ENCODE results near the gene DARS1.

Gene DARS1

GRCh38 chr2:136023416-136023815 is 38.0 kb upstream of the DARS1 start:
- no peak overlapping the region for H3K4me3 ChIP-seq (ENCODE audit: low read depth, low read length)
- no peak for TF ChIP-seq CTCF (IDR thresholded peaks at IDR 0.05; ENCODE audit: low read depth, low read length, missing control alignments)
- in situ Hi-C loops (cut with HindIII; ENCODE audit: low sequenced_read_pairs): no loop called here
- DNase-seq (ENCODE audit: low read depth): no peak

GRCh38 chr2:136022396-136023146 is 37.1 kb upstream of the DARS1 start:
- in situ Hi-C loops (cut with HindIII; ENCODE audit: low sequenced_read_pairs): no loop called here
- no peak for TF ChIP-seq CTCF (IDR thresholded peaks at IDR 0.05; ENCODE audit: low read depth, low read length, missing control alignments)
- DNase-seq (ENCODE audit: low read depth): no peak
- no peak overlapping the region for H3K4me3 ChIP-seq (ENCODE audit: low read depth, low read length)

- DNase-seq (ENCODE audit: low read depth): no peak
- no peak overlapping the region for H3K4me3 ChIP-seq (ENCODE audit: low read depth, low read length)
- TF ChIP-seq CTCF (IDR thresholded peaks at IDR 0.05; ENCODE audit: low read depth, low read length, missing control alignments): no peak
- in situ Hi-C loops (cut with HindIII; ENCODE audit: low sequenced_read_pairs): no loop called here
Observed at GRCh38 chr2:136021976-136022375, 36.5 kb upstream of the DARS1 start.

GRCh38 chr2:136021406-136021805 is 36.0 kb upstream of the DARS1 start:
- TF ChIP-seq CTCF (IDR thresholded peaks at IDR 0.05; ENCODE audit: low read depth, low read length, missing control alignments): no peak
- DNase-seq (ENCODE audit: low read depth): no peak
- no peak overlapping the region for H3K4me3 ChIP-seq (ENCODE audit: low read depth, low read length)
- in situ Hi-C loops (cut with HindIII; ENCODE audit: low sequenced_read_pairs): no loop called here

- no peak for TF ChIP-seq CTCF (IDR thresholded peaks at IDR 0.05; ENCODE audit: low read depth, low read length, missing control alignments)
- DNase-seq (ENCODE audit: low read depth): no peak
- in situ Hi-C loops (cut with HindIII; ENCODE audit: low sequenced_read_pairs): no loop called here
- no peak overlapping the region for H3K4me3 ChIP-seq (ENCODE audit: low read depth, low read length)
Observed at GRCh38 chr2:136020831-136021230, 35.4 kb upstream of the DARS1 start.

- in situ Hi-C loops (cut with HindIII; ENCODE audit: low sequenced_read_pairs): no loop called here
- no peak overlapping the region for H3K4me3 ChIP-seq (ENCODE audit: low read depth, low read length)
- no peak for TF ChIP-seq CTCF (IDR thresholded peaks at IDR 0.05; ENCODE audit: low read depth, low read length, missing control alignments)
- DNase-seq (ENCODE audit: low read depth): no peak
Observed at GRCh38 chr2:136019825-136020224, 34.4 kb upstream of the DARS1 start.
